GM21447 (cell line): Measurements from ENCODE around the gene NELL1.

Experiments
- ATAC-seq: cut with Tn5 transposase; IDR thresholded peaks from one replicate; pipeline ENCODE4 v1.9.1; 2021; ENCODE audit not compliant: unreplicated experiment

NELL1 gene

GRCh38 chr11:21470521-21470920 is 801.1 kb downstream of the NELL1 start:
- no peak for ATAC-seq

GRCh38 chr11:21472261-21472660 is 802.9 kb downstream of the NELL1 start:
- ATAC-seq: no peak

GRCh38 chr11:21474529-21474928 is 805.1 kb downstream of the NELL1 start:
- no peak for ATAC-seq

DNA sequence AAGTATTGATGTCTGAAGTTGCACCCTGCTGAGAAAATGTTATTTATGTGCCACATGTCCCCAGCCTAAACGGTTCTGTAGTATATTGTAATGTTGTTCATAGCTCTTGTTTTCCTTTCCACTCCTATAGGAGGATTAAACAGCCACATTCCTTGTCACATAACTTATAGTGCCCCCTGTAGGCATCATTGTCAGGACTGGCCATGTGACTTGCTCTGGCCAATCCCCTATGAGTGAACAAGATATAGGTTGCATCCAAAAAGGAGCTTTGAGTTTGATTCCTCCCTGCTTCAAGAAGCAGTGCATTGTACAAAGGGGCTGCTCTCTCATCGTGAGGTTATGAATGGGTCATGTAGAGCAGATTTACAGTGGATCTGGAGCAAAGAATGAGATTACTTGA is 805.9 kb downstream of the NELL1 start:
- ATAC-seq: no peak

GRCh38 chr11:21476588-21476987 is 807.2 kb downstream of the NELL1 start:
- no peak for ATAC-seq

DNA sequence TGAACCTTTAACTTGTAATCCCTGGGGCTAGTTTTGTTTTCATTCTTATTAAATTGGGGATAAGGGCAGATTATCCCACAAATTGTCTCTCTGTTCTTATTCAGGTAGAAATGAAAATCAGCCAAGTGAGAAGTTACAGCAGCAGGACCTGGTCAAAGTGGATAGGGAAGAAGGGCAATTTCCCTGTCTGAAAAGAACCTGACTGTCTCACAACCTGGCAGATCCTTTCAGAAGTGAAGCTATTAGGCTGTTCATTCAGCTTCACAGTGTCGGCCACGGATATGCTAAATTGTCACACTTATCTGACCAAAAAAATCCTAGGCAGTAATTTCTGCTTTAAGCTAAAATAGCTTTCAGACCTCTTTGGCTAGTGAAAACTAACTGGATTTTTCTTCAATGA is 810.9 kb downstream of the NELL1 start:
- no peak for ATAC-seq

DNA sequence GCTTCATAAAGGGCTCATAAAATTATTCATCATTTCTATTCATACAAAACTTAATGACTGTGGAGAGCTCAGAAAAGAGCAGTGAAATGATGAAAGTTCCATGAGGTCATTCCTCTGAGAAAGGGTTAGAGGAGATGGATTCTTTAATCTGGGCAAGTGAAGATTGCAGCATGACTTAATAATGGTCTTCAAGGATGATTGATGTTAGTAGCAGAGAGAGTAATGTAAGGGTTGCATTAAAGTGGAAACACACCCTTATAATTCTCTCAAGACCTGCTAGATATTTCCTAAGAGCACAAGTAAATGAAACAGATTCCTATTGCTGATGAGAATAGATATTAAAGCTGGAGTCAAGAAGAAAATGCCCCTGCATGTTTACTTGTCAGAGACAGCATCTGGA is 811.9 kb downstream of the NELL1 start:
- no peak for ATAC-seq

GRCh38 chr11:21484039-21484438 is 814.7 kb downstream of the NELL1 start:
- no peak for ATAC-seq

DNA sequence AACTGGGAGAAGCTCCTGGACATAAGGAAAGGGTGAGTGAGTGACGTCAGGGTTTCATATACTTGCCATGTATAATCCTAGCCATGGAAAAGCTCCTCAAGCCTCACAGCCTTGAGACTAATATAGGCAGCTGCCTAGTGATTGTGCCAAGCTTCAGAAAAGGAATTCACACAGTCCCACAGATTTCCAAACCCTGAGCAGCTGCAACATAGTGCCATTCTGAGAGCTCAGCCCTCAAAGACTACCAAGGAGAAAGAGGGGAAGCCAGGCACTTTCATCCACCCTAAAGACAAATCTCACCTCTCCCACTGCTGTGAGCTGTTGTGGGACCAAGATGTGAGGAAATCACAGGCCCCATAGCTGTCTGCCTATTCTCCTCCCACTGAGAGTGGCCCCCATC is 815.6 kb downstream of the NELL1 start:
- ATAC-seq: no peak

DNA sequence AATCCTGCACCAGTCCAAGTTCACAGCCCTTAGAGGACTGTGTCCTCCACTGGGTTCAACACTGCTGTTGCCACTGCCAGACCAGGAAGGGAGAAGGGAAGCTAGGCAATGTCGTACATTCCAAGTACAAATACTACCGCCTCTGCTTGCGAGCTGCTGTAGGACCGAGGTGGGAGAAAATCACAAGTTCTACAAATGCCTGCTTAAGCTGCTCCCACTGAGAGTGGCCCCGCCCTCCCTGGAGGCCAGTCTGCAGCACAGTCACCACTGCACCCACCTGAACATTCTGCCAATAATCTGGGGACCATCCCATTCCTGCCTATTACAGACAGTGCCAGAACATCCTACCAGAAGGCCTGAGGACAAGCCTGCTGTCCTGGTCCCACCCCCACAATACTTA is 816.0 kb downstream of the NELL1 start:
- ATAC-seq: no peak

- ATAC-seq: no peak
These were observed 820.2 kb downstream of the NELL1 start for GRCh38 chr11:21489416-21490115.

DNA sequence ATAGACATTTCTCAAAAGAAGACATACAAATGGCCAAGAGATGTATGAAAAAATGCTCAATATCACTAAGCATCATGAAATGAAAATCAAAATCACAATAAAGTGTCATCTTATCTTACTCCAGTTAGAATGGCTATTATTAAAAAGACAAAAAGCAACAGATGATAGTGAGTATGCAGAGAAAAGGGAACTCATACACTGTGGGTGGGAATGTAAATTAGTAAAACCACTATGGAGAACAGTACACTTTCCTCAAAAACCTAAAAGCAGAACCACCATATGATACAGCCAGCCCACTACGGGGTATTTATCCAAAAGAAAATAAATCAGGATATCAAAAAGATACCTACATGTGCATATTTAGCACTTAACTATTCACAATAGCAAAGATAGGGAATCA is 823.5 kb downstream of the NELL1 start:
- no peak for ATAC-seq

GRCh38 chr11:21494946-21495345 is 825.6 kb downstream of the NELL1 start:
- ATAC-seq: no peak

DNA sequence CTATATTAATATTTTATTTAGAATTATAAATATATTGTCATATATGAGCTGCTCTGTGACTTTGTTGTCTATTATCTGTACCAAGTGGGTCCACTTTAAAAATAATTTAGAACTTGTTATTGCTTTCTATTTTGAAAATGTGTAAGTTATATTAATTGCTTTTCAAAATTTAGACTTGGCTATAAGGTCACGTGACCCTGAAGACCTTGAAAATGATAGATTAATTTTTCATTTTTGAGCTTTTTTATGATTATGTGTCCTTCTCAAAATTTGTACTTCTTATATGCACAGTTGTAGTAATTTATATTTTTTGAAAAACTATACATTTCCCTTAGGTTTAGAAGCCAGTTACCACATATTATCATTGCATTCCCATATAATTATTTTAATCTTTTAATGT is 826.5 kb downstream of the NELL1 start:
- no peak for ATAC-seq

DNA sequence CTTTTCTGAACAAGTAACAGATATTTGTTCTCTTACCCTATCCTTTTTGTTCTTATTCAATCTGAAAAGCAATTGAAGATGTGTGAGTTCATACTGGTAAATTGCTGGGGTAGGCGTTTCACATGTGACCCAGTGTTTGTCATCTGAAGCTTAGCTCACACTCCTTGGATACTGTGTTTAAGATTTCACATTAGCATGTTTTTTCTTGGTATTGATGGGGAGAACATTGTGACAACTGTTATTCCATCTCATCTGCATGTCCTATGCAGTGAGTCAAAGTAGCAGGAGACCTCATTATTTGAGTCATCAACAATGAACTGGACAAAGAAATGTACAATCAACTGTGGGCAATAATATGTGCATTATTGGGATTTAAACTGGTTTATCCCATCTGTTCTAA is 831.9 kb downstream of the NELL1 start:
- no peak for ATAC-seq

- ATAC-seq: no peak
These were observed 835.7 kb downstream of the NELL1 start for GRCh38 chr11:21505070-21505469.

DNA sequence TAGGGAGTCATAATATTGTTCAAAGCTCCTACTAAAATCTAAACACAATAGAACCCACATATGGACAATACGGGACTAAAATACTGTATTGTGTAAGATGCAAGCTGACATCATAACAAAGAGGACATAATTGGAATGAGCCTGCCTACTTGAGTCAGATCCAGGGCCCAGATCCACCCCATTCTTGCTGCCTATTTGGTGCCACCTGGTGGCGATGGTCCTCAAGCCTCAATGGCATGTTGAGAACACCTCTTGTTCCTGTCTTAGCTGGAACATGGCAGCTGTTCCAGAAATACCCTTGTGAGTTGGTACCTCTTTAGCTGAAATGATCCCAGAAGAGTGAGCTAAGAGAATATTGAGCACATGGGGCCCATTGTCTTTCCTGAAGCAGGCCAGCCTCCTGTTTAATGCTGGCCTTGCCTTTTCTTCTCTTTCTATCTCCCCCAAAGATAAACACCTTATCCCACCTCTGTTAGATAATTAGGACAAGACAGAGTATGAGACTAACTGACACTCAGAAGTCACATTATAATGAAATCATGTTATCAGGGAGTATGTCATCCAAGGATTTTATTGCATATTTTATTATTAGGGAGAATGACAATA is 842.6 kb downstream of the NELL1 start:
- no peak for ATAC-seq

- no peak for ATAC-seq
These were observed 844.9 kb downstream of the NELL1 start for GRCh38 chr11:21514316-21514715.

- no peak for ATAC-seq
These were observed 850.9 kb downstream of the NELL1 start for GRCh38 chr11:21520244-21520643.

DNA sequence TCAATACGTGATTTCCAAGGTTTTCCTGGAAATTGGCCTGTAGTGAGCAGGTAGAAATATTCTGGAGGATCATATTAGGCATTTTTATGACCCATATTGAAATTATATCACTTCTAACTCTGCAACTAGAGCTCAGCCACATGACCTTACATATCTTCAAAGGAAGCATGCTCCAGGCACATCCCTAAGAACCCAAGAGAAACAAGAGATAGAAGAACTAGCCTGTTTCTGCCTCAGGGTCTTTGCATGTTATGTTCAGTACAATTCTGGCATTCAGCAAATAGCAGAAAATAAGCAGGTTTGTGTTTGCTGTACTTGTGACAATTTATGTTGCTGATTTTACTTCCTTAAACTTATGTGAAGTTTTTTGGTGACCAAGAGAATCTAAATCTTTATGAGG is 859.8 kb downstream of the NELL1 start:
- ATAC-seq: no peak

- no peak for ATAC-seq
These were observed 864.9 kb downstream of the NELL1 start for GRCh38 chr11:21534288-21534687.

DNA sequence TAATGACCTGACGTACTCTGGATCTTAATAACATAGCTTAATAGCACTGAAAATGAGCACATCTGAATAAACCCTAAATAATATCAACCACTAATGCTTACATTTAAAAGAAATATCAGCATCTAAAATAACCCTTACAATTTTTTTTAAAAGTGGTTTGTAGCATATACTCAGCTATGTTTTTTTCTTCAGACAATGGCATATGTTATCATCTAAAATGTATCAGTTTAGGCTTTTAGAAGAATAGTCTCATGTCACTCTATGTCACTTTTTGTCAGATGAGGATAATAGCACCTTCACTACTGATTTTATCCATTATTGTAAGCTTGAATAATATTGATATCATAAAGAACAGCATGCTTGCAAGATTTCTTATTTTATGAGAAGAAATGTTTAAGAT is 868.6 kb downstream of the NELL1 start:
- ATAC-seq: no peak

DNA sequence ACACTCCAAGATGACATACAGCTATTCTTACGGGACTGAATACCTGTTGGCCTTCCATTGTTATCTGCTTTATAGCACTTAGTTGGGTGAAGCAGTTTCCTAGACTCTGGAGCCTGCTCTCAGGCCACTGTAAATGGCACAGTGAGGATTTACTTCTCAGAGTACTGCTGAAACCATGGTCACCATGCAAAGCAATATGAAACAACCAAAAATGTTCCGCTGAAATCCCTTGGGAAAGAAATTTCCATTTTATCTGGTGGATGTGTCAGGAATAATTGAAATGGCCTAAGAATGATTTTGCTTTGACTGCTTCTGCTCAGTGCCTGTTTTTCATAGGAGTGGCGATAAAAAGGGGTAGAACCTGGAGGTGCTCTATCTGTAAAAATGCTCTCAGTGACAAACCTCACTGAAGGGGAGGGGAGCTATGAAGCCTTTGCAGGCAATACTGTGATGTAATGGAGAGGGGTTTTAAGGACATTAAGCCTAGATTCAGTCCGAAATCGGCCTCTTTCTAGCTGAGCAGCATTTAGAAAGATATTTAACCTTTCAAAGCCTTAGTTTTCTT is 871.9 kb downstream of the NELL1 start:
- ATAC-seq: no peak
